Mammary epithelial cell (primary cell): Measurements from ENCODE around the gene LRFN5.

Experiments
- CTCF ChIP-seq, 2 donors: IDR thresholded peaks in 1 of 2; conservative IDR thresholded peaks in 1 of 2; 2 replicates each; pipeline ENCODE4 v1.5.1; 2011 to 2012; ENCODE audit warnings: inconsistent platforms in 2 of 2, low read length in 2 of 2, mild to moderate bottlenecking in 2 of 2, control low read depth in 1 of 2, low read depth in 1 of 2; ENCODE audit not compliant: insufficient read depth in 1 of 2; ENCODE audit errors: extremely low read depth in 1 of 2
- EZH2 ChIP-seq: IDR thresholded peaks from 2 replicates; pipeline ENCODE4 v1.6.1; 2012; ENCODE audit warnings: low read length, inconsistent platforms, borderline replicate concordance

- TF ChIP-seq CTCF (conservative IDR thresholded peaks at IDR 0.05 in 1 of 2, IDR thresholded peaks at IDR 0.05 in 1 of 2; ENCODE audit: extremely low read depth in 1 of 2, insufficient read depth in 1 of 2, low read depth in 1 of 2, low read length in 2 of 2) (no peak), EZH2 (no peak)
Observed at GRCh38 chr14:41743140-41743539, 136.5 kb downstream of the LRFN5 start.
